Coronary artery (tissue), 2 donors: ENCODE data around the gene CPLX3.

ENCODE experiments used
- DNase-seq: peaks from one replicate; pipeline ENCODE4 v3.0.0-alpha.2; 2017; ENCODE audit warnings: low spot score
- H3K27ac ChIP-seq, 2 donors: fragments of 200-600 bp; sonication (generic); one replicate each; pipeline ENCODE4 v1.5.1; 2016 to 2019
- H3K4me3 ChIP-seq: fragments of 200-600 bp; sonication (generic); 2 replicates; pipeline ENCODE4 v1.5.1; 2016; ENCODE audit warnings: mild to moderate bottlenecking, moderate library complexity
- TF ChIP-seq, protein P1 (sequence below): fragments of 200-600 bp; sonication (generic); IDR thresholded peaks from one replicate; pipeline ENCODE4 v1.5.1; 2019; ENCODE audit warnings: antibody characterized with exemption

The CPLX3 gene

GRCh38 chr15:74815121-74815934, 11.1 kb upstream of the CPLX3 start:
- no peak for DNase-seq
- Histone ChIP-seq H3K27ac (no peak overlapping the region), H3K4me3 (no peak overlapping the region)
- TF ChIP-seq, protein P1, sequence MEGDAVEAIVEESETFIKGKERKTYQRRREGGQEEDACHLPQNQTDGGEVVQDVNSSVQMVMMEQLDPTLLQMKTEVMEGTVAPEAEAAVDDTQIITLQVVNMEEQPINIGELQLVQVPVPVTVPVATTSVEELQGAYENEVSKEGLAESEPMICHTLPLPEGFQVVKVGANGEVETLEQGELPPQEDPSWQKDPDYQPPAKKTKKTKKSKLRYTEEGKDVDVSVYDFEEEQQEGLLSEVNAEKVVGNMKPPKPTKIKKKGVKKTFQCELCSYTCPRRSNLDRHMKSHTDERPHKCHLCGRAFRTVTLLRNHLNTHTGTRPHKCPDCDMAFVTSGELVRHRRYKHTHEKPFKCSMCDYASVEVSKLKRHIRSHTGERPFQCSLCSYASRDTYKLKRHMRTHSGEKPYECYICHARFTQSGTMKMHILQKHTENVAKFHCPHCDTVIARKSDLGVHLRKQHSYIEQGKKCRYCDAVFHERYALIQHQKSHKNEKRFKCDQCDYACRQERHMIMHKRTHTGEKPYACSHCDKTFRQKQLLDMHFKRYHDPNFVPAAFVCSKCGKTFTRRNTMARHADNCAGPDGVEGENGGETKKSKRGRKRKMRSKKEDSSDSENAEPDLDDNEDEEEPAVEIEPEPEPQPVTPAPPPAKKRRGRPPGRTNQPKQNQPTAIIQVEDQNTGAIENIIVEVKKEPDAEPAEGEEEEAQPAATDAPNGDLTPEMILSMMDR, result no peak

DNA sequence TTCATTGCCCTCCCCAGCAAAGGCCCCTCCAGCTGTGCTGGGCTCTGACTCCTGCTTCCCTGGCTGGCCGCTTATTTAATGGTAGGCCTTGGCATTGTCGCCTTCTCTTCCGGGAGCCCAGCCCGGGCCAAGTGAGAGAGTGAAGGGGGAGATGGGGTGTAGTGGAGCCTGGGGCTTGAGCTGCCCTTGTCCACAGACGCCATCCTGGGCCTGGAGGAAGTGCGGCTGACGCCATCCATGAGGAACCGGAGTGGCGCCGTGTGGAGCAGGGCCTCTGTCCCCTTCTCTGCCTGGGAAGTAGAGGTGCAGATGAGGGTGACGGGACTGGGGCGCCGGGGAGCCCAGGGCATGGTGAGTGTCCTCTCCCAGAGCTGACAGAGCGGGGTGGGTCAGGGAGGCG, 10.5 kb upstream of the CPLX3 start:
- H3K27ac ChIP-seq, result no peak overlapping the region
- DNase-seq, result no peak
- no peak overlapping the region for H3K4me3 ChIP-seq
- TF ChIP-seq, protein P1, result no peak

DNA sequence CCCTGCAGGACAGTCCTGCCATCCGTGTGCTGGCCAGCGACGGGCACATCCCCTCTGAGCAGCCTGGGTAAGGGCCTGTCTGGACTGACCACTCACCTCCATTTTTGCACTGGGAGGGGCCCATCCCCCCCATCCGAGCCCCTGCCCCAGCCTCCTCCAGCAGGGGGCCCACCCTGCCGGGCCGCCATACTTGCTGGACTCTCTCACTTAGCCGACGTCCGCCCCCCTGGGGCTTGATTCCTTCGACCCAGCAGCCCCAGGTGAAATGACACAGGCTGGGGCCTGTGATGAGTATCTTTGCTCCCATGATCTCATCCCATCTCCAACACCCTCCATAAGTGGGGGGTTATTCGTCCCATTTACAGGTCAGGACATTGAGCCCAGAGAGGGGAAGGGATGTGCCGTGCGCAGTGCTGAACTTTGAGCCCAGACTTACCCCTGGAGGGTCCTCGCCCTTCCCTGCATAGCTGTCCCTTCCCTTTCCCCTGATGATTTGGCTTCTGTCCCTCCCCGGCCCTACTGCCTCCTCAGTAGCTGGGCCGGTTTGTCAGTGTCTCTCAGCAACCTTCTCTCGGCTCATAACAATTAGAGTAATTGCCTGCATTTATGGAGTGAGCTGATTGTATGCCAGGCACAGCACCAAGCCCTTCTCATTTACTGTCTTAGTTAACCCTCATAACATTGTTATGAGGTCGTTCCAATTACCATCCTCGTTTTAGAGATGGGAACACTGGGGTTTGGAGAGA, 9.6 kb upstream of the CPLX3 start:
- TF ChIP-seq, protein P1, result no peak
- DNase-seq, result no peak
- Histone ChIP-seq H3K27ac (no peak overlapping the region), H3K4me3 (no peak overlapping the region)

DNA sequence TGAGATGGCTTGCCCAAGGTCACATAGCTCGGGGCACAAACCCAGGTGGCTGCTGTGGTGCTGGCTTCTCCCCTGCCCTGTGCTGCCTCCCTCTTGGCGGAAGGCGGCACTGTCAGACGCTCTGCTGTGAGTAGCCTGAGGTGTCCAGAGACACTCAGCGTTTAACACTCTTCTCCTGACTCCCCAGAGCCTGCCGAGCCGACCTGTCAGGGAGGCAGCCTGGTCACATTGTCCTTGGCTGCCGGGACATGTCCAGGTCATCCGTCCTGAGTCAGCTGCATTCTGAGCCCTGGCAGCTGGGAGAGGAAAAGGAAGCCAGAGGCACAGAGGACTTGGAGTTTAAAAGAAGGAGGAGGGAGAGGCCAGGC, 9.1 kb upstream of the CPLX3 start:
- H3K4me3 ChIP-seq, result no peak overlapping the region
- H3K27ac ChIP-seq, result no peak overlapping the region
- DNase-seq, result no peak
- TF ChIP-seq, protein P1, result no peak

- Histone ChIP-seq H3K27ac (no peak overlapping the region), H3K4me3 (no peak overlapping the region)
- TF ChIP-seq, protein P1, result no peak
- no peak for DNase-seq
Measured at GRCh38 chr15:74820056-74820455, 6.4 kb upstream of the CPLX3 start.

- TF ChIP-seq, protein P1, result no peak
- Histone ChIP-seq H3K27ac (no peak overlapping the region), H3K4me3 (no peak overlapping the region)
- DNase-seq, result no peak
Measured at GRCh38 chr15:74821091-74821789, 5.2 kb upstream of the CPLX3 start.
